Neural cell (in vitro differentiated cells): Measurements from ENCODE around the gene ADCY5. TPM values are rescaled to one million over a fixed set of nuclear protein-coding genes. Genes with fewer than 3 reads are reported as not detected.

Experiments used
- H2AFZ ChIP-seq: fragments of 200-600, 300-800 bp; sonication (generic), shearing (Covaris generic); 2 replicates; pipeline ENCODE4 v1.6.0; 2014; ENCODE audit warnings: low read depth, mild to moderate bottlenecking, antibody characterized with exemption, low read length, moderate library complexity
- H3F3A ChIP-seq: fragments of 200-600 bp; shearing (Covaris generic); 2 replicates; pipeline ENCODE4 v1.6.1; 2016; ENCODE audit warnings: mild to moderate bottlenecking, moderate library complexity, mixed read lengths, antibody characterized with exemption, low read length; ENCODE audit not compliant: insufficient read depth, poor library complexity, severe bottlenecking
- H3K27ac ChIP-seq: fragments of 200-600, 300-800 bp; sonication (generic), shearing (Covaris generic); 2 replicates; pipeline ENCODE4 v1.5.1; 2014; ENCODE audit warnings: mild to moderate bottlenecking, low read length, moderate library complexity
- H3K27me3 ChIP-seq: fragments of 300-800, 200-600 bp; sonication (generic), shearing (Covaris generic); 2 replicates; pipeline ENCODE4 v1.6.0; 2014; ENCODE audit warnings: mild to moderate bottlenecking, low read depth, low read length, moderate library complexity; ENCODE audit not compliant: insufficient read depth
- H3K36me3 ChIP-seq: fragments of 300-800, 200-600 bp; sonication (generic), shearing (Covaris generic); 2 replicates; pipeline ENCODE4 v1.5.1; 2014; ENCODE audit warnings: mild to moderate bottlenecking, antibody characterized with exemption, low read length, moderate library complexity; ENCODE audit not compliant: insufficient read depth
- H3K4me2 ChIP-seq: fragments of 300-800, 200-600 bp; sonication (generic), shearing (Covaris generic); 2 replicates; pipeline ENCODE4 v1.6.0; 2014; ENCODE audit warnings: mild to moderate bottlenecking, low read length
- H3K4me3 ChIP-seq: fragments of 300-800, 200-600 bp; sonication (generic), shearing (Covaris generic); 2 replicates; pipeline ENCODE4 v1.5.1; 2014; ENCODE audit warnings: mild to moderate bottlenecking, low read length, moderate library complexity
- H3K79me2 ChIP-seq: fragments of 200-600 bp; shearing (Covaris generic); replicated peaks from 2 replicates; pipeline ENCODE4 v1.6.0; 2014; ENCODE audit warnings: mild to moderate bottlenecking, low read length, moderate library complexity; ENCODE audit not compliant: insufficient read depth
- H3K9ac ChIP-seq: fragments of 300-800, 200-600 bp; sonication (generic), shearing (Covaris generic); 2 replicates; pipeline ENCODE4 v1.6.1; 2016; ENCODE audit warnings: mild to moderate bottlenecking, low read length, mixed read lengths
- H3K9me2 ChIP-seq: fragments of 200-600 bp; shearing (Covaris generic); 2 replicates; pipeline ENCODE4 v1.6.1; 2016; ENCODE audit warnings: mild to moderate bottlenecking, low read length, mixed read lengths; ENCODE audit not compliant: insufficient read depth
- H3K9me3 ChIP-seq: fragments of 200-600, 300-800 bp; sonication (generic), shearing (Covaris generic); 2 replicates; pipeline ENCODE4 v1.6.1; 2016; ENCODE audit warnings: mild to moderate bottlenecking, mixed run types, low read length, moderate library complexity, mixed read lengths
- H4K20me1 ChIP-seq: fragments of 200-600 bp; shearing (Covaris generic); 2 replicates; pipeline ENCODE4 v1.6.1; 2016; ENCODE audit warnings: mild to moderate bottlenecking, mixed run types; ENCODE audit not compliant: insufficient read depth
- EP300 ChIP-seq: fragments of 450-650 bp; conservative IDR thresholded peaks from 2 replicates; pipeline ENCODE4 v1.6.1; 2014; ENCODE audit warnings: antibody characterized with exemption, mild to moderate bottlenecking, moderate library complexity; ENCODE audit not compliant: poor library complexity, severe bottlenecking
- EZH2 ChIP-seq: fragments of 200-600, 300-800 bp; shearing (Covaris generic), sonication (generic); IDR thresholded peaks from 2 replicates; pipeline ENCODE4 v1.6.1; 2014; ENCODE audit warnings: antibody characterized with exemption, low read length, borderline replicate concordance, mild to moderate bottlenecking; ENCODE audit not compliant: insufficient read depth, poor library complexity, severe bottlenecking
- MXI1 ChIP-seq: fragments of 450-650 bp; conservative IDR thresholded peaks from 2 replicates; pipeline ENCODE4 v1.6.1; 2014; ENCODE audit warnings: antibody characterized with exemption, mild to moderate bottlenecking; ENCODE audit not compliant: poor library complexity, severe bottlenecking
- POLR2AphosphoS5 ChIP-seq: IDR thresholded peaks from 2 replicates; pipeline ENCODE4 v1.6.1; 2012
- RAD21 ChIP-seq: fragments of 450-650 bp; conservative IDR thresholded peaks from 2 replicates; pipeline ENCODE4 v1.6.1; 2014; ENCODE audit warnings: antibody characterized with exemption, mild to moderate bottlenecking, moderate library complexity
- SMC3 ChIP-seq: fragments of 450-650 bp; conservative IDR thresholded peaks from 2 replicates; pipeline ENCODE4 v1.6.1; 2014; ENCODE audit warnings: antibody characterized with exemption, mild to moderate bottlenecking, moderate library complexity; ENCODE audit not compliant: poor library complexity
- TAF1 ChIP-seq: IDR thresholded peaks from 2 replicates; pipeline ENCODE4 v1.6.1; 2012; ENCODE audit warnings: low read depth
- polyA plus RNA-seq: library from polyadenylated mRNA; depleted of rRNA; stranded (reverse); fragments of >200 nt; gene quantifications from 2 replicates; pipeline ENCODE4 v1.2.3, GENCODE V29; 2014
- TF ChIP-seq, protein P1 (sequence below): IDR thresholded peaks from 2 replicates; pipeline ENCODE4 v1.6.1; 2012; ENCODE audit warnings: borderline replicate concordance
- TF ChIP-seq, protein P2 (sequence below): fragments of 450-650 bp; IDR thresholded peaks from 2 replicates; pipeline ENCODE4 v1.5.1; 2014; ENCODE audit warnings: antibody characterized with exemption, mild to moderate bottlenecking, moderate library complexity; ENCODE audit not compliant: poor library complexity, severe bottlenecking

The ADCY5 gene
- polyA plus RNA-seq, 1 donor from 2014 or later = 7.7 TPM

DNA sequence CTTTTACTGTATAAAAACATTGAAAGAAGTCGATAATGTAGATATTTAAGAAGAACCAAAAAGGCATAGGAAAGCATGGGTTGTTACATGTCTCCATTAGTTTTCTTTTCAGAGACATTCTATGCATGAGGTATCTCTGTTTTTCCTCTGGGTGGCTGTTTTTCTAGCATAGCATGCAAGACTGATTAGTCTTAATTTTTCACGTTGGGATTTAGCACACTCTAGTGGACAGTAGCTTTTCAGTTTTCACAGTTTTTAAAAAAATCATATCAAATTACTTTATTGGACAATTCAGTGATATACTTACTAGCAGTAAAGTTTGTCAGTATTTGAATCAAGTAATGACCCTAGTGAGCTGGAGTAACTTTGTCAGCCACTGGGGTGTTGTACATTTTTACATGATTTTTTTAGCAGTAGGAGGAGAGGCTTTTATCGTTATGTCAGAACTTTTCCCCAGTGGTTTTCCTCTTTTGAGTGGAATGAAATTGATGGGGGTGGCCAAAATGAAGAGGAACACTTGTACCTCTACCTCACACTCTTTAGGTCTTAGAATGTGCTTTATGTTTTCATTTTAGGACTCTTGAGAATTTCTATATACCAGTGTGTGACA lies 190.0 kb downstream of the ADCY5 start:
- H3F3A ChIP-seq = no peaks in the 10 kb centered on the region
- TF ChIP-seq RAD21 = peak; percentile 84
- no peak for TF ChIP-seq TAF1
- TF ChIP-seq SMC3 = peak; percentile 84
- TF ChIP-seq EZH2 = no peak
- TF ChIP-seq, protein P1, sequence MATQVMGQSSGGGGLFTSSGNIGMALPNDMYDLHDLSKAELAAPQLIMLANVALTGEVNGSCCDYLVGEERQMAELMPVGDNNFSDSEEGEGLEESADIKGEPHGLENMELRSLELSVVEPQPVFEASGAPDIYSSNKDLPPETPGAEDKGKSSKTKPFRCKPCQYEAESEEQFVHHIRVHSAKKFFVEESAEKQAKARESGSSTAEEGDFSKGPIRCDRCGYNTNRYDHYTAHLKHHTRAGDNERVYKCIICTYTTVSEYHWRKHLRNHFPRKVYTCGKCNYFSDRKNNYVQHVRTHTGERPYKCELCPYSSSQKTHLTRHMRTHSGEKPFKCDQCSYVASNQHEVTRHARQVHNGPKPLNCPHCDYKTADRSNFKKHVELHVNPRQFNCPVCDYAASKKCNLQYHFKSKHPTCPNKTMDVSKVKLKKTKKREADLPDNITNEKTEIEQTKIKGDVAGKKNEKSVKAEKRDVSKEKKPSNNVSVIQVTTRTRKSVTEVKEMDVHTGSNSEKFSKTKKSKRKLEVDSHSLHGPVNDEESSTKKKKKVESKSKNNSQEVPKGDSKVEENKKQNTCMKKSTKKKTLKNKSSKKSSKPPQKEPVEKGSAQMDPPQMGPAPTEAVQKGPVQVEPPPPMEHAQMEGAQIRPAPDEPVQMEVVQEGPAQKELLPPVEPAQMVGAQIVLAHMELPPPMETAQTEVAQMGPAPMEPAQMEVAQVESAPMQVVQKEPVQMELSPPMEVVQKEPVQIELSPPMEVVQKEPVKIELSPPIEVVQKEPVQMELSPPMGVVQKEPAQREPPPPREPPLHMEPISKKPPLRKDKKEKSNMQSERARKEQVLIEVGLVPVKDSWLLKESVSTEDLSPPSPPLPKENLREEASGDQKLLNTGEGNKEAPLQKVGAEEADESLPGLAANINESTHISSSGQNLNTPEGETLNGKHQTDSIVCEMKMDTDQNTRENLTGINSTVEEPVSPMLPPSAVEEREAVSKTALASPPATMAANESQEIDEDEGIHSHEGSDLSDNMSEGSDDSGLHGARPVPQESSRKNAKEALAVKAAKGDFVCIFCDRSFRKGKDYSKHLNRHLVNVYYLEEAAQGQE = no peak
- no peak for TF ChIP-seq MXI1
- no peak for TF ChIP-seq EP300
- TF ChIP-seq, protein P2, sequence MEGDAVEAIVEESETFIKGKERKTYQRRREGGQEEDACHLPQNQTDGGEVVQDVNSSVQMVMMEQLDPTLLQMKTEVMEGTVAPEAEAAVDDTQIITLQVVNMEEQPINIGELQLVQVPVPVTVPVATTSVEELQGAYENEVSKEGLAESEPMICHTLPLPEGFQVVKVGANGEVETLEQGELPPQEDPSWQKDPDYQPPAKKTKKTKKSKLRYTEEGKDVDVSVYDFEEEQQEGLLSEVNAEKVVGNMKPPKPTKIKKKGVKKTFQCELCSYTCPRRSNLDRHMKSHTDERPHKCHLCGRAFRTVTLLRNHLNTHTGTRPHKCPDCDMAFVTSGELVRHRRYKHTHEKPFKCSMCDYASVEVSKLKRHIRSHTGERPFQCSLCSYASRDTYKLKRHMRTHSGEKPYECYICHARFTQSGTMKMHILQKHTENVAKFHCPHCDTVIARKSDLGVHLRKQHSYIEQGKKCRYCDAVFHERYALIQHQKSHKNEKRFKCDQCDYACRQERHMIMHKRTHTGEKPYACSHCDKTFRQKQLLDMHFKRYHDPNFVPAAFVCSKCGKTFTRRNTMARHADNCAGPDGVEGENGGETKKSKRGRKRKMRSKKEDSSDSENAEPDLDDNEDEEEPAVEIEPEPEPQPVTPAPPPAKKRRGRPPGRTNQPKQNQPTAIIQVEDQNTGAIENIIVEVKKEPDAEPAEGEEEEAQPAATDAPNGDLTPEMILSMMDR = peak; percentile 86
- no peak for TF ChIP-seq POLR2AphosphoS5
- H3K4me2 ChIP-seq = no peak overlapping the region
- H3K27me3 ChIP-seq = no peaks in the 10 kb centered on the region
- H3K9me3 ChIP-seq = no peaks in the 10 kb centered on the region
- no peaks in the 10 kb centered on the region for H3K9me2 ChIP-seq
- no peak overlapping the region for H3K4me3 ChIP-seq
- H2AFZ ChIP-seq = no peak overlapping the region
- H4K20me1 ChIP-seq = no peaks in the 10 kb centered on the region
- no peaks in the 10 kb centered on the region for H3K79me2 ChIP-seq
- no peak overlapping the region for H3K27ac ChIP-seq
- H3K36me3 ChIP-seq = no peaks in the 10 kb centered on the region
- no peak overlapping the region for H3K9ac ChIP-seq

DNA sequence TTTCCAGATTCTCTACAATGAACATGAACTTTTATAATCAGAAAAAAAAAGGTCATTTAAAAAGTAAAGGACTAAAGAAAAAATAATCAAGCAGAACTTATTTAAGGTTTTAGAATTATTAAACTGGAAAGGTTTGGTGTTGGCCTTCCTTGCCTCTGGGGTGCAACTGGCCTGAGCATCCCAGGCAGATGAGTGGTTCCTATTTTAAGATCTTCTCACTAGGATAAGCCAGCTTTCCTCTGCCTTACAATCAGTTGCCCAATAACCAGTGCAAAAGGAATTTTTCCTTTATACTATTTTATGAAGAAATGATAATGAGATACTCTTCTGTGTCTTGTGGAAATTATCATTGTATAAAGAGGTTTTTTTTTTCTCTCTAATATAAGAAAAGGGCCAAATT lies 190.5 kb downstream of the ADCY5 start:
- no peak overlapping the region for H3K4me3 ChIP-seq
- H3K79me2 ChIP-seq = no peaks in the 10 kb centered on the region
- no peak overlapping the region for H3K4me2 ChIP-seq
- H3K9me3 ChIP-seq = no peaks in the 10 kb centered on the region
- TF ChIP-seq, protein P2 = no peak
- TF ChIP-seq EP300 = no peak
- TF ChIP-seq MXI1 = no peak
- TF ChIP-seq SMC3 = no peak
- TF ChIP-seq POLR2AphosphoS5 = no peak
- TF ChIP-seq TAF1 = no peak
- no peak for TF ChIP-seq RAD21
- TF ChIP-seq, protein P1 = no peak
- no peak for TF ChIP-seq EZH2
- no peak overlapping the region for H2AFZ ChIP-seq
- no peaks in the 10 kb centered on the region for H3K27me3 ChIP-seq
- no peak overlapping the region for H3K27ac ChIP-seq
- H3K36me3 ChIP-seq = no peaks in the 10 kb centered on the region
- no peak overlapping the region for H3K9ac ChIP-seq
- no peaks in the 10 kb centered on the region for H3F3A ChIP-seq
- H3K9me2 ChIP-seq = no peaks in the 10 kb centered on the region
- no peaks in the 10 kb centered on the region for H4K20me1 ChIP-seq
